GM18519 (cell line): ENCODE results near the gene MST1.

ENCODE experiments used
- ATAC-seq: cut with Tn5 transposase; IDR thresholded peaks from one replicate; pipeline ENCODE4 v1.9.1; 2021; ENCODE audit warnings: mild to moderate bottlenecking, moderate library complexity; ENCODE audit not compliant: unreplicated experiment, low FRiP score

The MST1 gene

GRCh38 chr3:49639551-49639950 is 49.7 kb downstream of the MST1 start:
- no peak for ATAC-seq

- no peak for ATAC-seq
Measured at GRCh38 chr3:49638445-49638844, 50.8 kb downstream of the MST1 start.

- ATAC-seq = no peak
Measured at GRCh38 chr3:49636883-49637609, 52.2 kb downstream of the MST1 start.

GRCh38 chr3:49634736-49635135 is 54.5 kb downstream of the MST1 start:
- no peak for ATAC-seq
